Esophagus squamous epithelium (tissue), 4 donors: ENCODE measurements around the gene SRRM2.

Experiments
- POLR2A ChIP-seq, 4 donors: fragments of 450-650 bp; IDR thresholded peaks; one replicate each; pipeline ENCODE4 v1.6.1; 2017; ENCODE audit warnings: antibody characterized with exemption in 4 of 4, mild to moderate bottlenecking in 4 of 4, moderate library complexity in 3 of 4
- TF ChIP-seq, protein P1 (sequence below), 6 experiments: fragments of 450-650 bp in 4 of 6; fragments of 200-600 bp in 2 of 6; sonication (generic) in 2 of 6; IDR thresholded peaks; one replicate each; pipeline ENCODE4 v1.5.1; 2016 to 2019; ENCODE audit warnings: antibody characterized with exemption in 6 of 6, mild to moderate bottlenecking in 4 of 6, moderate library complexity in 4 of 6

DNA sequence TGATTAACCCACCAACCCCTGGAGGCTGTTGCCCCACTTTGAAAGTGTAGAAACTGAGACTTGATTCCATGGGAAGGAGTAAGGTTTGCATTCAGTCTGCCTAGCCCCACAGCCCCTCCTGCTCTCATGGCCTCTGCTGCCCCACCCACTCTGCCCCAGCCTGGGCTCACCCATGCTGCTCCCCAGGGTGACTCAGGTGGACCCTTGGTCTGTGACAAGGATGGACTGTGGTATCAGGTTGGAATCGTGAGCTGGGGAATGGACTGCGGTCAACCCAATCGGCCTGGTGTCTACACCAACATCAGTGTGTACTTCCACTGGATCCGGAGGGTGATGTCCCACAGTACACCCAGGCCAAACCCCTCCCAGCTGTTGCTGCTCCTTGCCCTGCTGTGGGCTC, 52.3 kb downstream of the SRRM2 start:
- TF ChIP-seq POLR2A (IDR thresholded peaks at IDR 0.05), result no peak
- TF ChIP-seq, protein P1, sequence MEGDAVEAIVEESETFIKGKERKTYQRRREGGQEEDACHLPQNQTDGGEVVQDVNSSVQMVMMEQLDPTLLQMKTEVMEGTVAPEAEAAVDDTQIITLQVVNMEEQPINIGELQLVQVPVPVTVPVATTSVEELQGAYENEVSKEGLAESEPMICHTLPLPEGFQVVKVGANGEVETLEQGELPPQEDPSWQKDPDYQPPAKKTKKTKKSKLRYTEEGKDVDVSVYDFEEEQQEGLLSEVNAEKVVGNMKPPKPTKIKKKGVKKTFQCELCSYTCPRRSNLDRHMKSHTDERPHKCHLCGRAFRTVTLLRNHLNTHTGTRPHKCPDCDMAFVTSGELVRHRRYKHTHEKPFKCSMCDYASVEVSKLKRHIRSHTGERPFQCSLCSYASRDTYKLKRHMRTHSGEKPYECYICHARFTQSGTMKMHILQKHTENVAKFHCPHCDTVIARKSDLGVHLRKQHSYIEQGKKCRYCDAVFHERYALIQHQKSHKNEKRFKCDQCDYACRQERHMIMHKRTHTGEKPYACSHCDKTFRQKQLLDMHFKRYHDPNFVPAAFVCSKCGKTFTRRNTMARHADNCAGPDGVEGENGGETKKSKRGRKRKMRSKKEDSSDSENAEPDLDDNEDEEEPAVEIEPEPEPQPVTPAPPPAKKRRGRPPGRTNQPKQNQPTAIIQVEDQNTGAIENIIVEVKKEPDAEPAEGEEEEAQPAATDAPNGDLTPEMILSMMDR (IDR thresholded peaks at IDR 0.05), result no peak
